Thyroid gland (tissue), 4 donors: ENCODE measurements around the gene ABCC4. TPM values are rescaled to one million over a fixed set of nuclear protein-coding genes. Genes with fewer than 3 reads are reported as not detected.

Experiments used
- DNase-seq, 2 donors: peaks; one replicate each; pipeline ENCODE4 v3.0.0-alpha.2; 2019
- H3K27ac ChIP-seq, 3 donors: fragments of 200-600 bp; sonication (generic); 1 replicate in 2 of 3; 2 replicates in 1 of 3; pipeline ENCODE4 v1.5.1; 2016 to 2019; ENCODE audit warnings: mild to moderate bottlenecking in 1 of 3, moderate library complexity in 1 of 3
- H3K27me3 ChIP-seq: fragments of 200-600 bp; sonication (generic); one replicate; pipeline ENCODE4 v1.5.1; 2019
- H3K36me3 ChIP-seq, 2 donors: fragments of 200-600 bp; sonication (generic); one replicate each; pipeline ENCODE4 v1.5.1; 2016 to 2019
- H3K4me1 ChIP-seq, 2 donors: fragments of 200-600 bp; sonication (generic); one replicate each; pipeline ENCODE4 v1.5.1; 2017 to 2019
- H3K4me3 ChIP-seq, 3 donors: fragments of 200-600 bp; sonication (generic); replicated peaks in 1 of 3; 1 replicate in 2 of 3; 2 replicates in 1 of 3; pipeline ENCODE4 v1.5.1; 2016; ENCODE audit warnings: mild to moderate bottlenecking in 1 of 3
- H3K9me3 ChIP-seq: fragments of 200-600 bp; sonication (generic); one replicate; pipeline ENCODE4 v1.5.1; 2017
- CTCF ChIP-seq, 6 experiments: fragments of 200-600 bp in 3 of 6; fragments of 450-650 bp in 3 of 6; sonication (generic) in 3 of 6; IDR thresholded peaks; one replicate each; pipeline ENCODE4 v1.5.1; 2016 to 2019; ENCODE audit warnings: antibody characterized with exemption in 6 of 6, mild to moderate bottlenecking in 2 of 6, inconsistent platforms in 1 of 6, moderate library complexity in 1 of 6
- POLR2A ChIP-seq, 2 donors: fragments of 450-650 bp; IDR thresholded peaks; one replicate each; pipeline ENCODE4 v1.6.1; 2017; ENCODE audit warnings: antibody characterized with exemption in 2 of 2, mild to moderate bottlenecking in 2 of 2, moderate library complexity in 1 of 2
- WGBS, 2 donors: methylation state at CpG; one replicate each; pipeline ENCODE4 v1.1.5; 2017; 5-methylcytosine and 5-hydroxymethylcytosine counted together
- intact Hi-C: fragments of 100-400 bp; cut with DNase I; formaldehyde crosslinking; loops from one replicate; pipeline ENCODE4 v1.15.1; 2023
- total RNA-seq, 4 donors: library from RNA; depleted of rRNA; stranded (reverse); fragments of >200 nt; gene quantifications; one replicate each; pipeline ENCODE4 v1.2.3, GENCODE V29; 2016

ABCC4 gene
- total RNA-seq, 4 donors from 2014 or later = 9.1 to 29.6 (median 19.7) TPM

GRCh38 chr13:95226932-95227695 lies 74.1 kb downstream of the ABCC4 start:
- Histone ChIP-seq H3K36me3 (no peaks in the 10 kb centered on the region), H3K4me1 (no peaks in the 10 kb centered on the region), H3K27ac (no peak overlapping the region), H3K27me3 (no peaks in the 10 kb centered on the region), H3K4me3 (no peak overlapping the region), H3K9me3 (no peaks in the 10 kb centered on the region)
- 63% methylated on average over 4 of the region's 4 CpGs for WGBS, 2 donors
- intact Hi-C loops = no loop called here
- TF ChIP-seq POLR2A (IDR thresholded peaks at IDR 0.05) = no peak
- TF ChIP-seq CTCF (IDR thresholded peaks at IDR 0.05) = no peak
- no peak for DNase-seq

- intact Hi-C loops = no loop called here
- no peaks in the 10 kb centered on the region for H3K36me3 ChIP-seq
- H3K9me3 ChIP-seq = no peaks in the 10 kb centered on the region
- H3K4me3 ChIP-seq = no peak overlapping the region
- no peak for DNase-seq
- TF ChIP-seq CTCF (IDR thresholded peaks at IDR 0.05) (no peak), POLR2A (IDR thresholded peaks at IDR 0.05) (no peak)
- H3K27me3 ChIP-seq = no peaks in the 10 kb centered on the region
- no peaks in the 10 kb centered on the region for H3K4me1 ChIP-seq
- WGBS, 2 donors = 95 to 96% methylated on average over 5 of the region's 5 CpGs
- no peak overlapping the region for H3K27ac ChIP-seq
Measured at GRCh38 chr13:95226476-95226875, 74.8 kb downstream of the ABCC4 start.

- Histone ChIP-seq H3K27ac (no peak overlapping the region), H3K9me3 (no peaks in the 10 kb centered on the region), H3K4me3 (no peak overlapping the region), H3K36me3 (no peaks in the 10 kb centered on the region), H3K27me3 (no peaks in the 10 kb centered on the region), H3K4me1 (no peaks in the 10 kb centered on the region)
- no peak for DNase-seq
- intact Hi-C loops = no loop called here
- TF ChIP-seq CTCF (IDR thresholded peaks at IDR 0.05) (no peak), POLR2A (IDR thresholded peaks at IDR 0.05) (no peak)
Measured at GRCh38 chr13:95226050-95226449, 75.2 kb downstream of the ABCC4 start.

GRCh38 chr13:95224064-95224463 lies 77.2 kb downstream of the ABCC4 start:
- Histone ChIP-seq H3K36me3 (no peaks in the 10 kb centered on the region), H3K27me3 (no peaks in the 10 kb centered on the region), H3K4me3 (no peak overlapping the region), H3K27ac (no peak overlapping the region), H3K4me1 (no peaks in the 10 kb centered on the region), H3K9me3 (no peaks in the 10 kb centered on the region)
- intact Hi-C loops = no loop called here
- DNase-seq = no peak
- 95 to 98% methylated on average over 2 of the region's 2 CpGs for WGBS, 2 donors
- TF ChIP-seq POLR2A (IDR thresholded peaks at IDR 0.05) (no peak), CTCF (IDR thresholded peaks at IDR 0.05) (no peak)

GRCh38 chr13:95222733-95223018 lies 78.6 kb downstream of the ABCC4 start:
- Histone ChIP-seq H3K4me3 (no peak overlapping the region), H3K27me3 (no peaks in the 10 kb centered on the region), H3K27ac (no peak overlapping the region), H3K4me1 (no peaks in the 10 kb centered on the region), H3K9me3 (no peaks in the 10 kb centered on the region), H3K36me3 (no peaks in the 10 kb centered on the region)
- WGBS, 2 donors = 90 to 92% methylated on average over 4 of the region's 4 CpGs
- DNase-seq = no peak
- intact Hi-C loops = no loop called here
- no peak for TF ChIP-seq POLR2A (IDR thresholded peaks at IDR 0.05)
- TF ChIP-seq CTCF (IDR thresholded peaks at IDR 0.05) = no peak
